ENCODE measurements around the gene ALOX5AP.

The ALOX5AP gene

GRCh38 chr13:30766231-30766630 is 30.9 kb downstream of the ALOX5AP start:
- DNase-seq: no peak

DNA sequence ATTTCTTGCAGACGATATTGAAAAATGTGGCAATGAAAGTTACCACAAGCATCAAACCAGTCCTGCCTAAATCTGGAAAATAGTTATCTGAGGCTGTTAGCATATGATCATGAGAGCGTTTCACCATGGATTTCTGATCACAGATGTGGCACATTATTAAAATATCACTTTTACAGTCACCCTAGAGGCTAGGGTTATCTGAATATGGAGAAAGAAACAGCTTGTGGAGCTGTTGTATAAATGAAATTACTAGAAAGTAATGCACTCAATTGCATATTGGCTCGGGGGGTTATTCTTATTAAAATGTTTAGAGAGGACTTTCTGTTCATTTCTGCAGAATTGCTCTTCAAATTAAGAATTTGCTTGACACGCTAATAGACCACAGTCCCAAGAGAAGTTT is 35.6 kb downstream of the ALOX5AP start:
- no peak for DNase-seq

DNA sequence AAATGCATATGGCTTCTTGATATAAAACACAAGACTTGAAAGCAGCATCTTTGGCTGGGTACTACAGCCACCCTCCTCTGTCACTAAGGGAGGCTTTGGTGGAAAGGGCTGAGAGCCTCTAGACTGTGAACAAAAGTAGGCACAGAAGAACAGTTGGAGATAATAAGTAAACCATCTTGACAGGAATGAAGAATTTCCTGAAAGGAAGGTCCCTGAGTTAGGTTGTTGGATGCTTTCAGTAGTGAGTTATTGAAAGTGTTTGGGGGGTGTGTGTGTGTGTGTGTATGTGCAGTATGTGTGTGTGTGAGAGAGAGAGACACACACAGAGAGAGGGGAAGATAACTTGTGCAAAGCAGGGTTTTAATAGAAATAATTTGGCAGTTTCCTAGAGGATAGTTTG is 38.2 kb downstream of the ALOX5AP start:
- DNase-seq: no peak

DNA sequence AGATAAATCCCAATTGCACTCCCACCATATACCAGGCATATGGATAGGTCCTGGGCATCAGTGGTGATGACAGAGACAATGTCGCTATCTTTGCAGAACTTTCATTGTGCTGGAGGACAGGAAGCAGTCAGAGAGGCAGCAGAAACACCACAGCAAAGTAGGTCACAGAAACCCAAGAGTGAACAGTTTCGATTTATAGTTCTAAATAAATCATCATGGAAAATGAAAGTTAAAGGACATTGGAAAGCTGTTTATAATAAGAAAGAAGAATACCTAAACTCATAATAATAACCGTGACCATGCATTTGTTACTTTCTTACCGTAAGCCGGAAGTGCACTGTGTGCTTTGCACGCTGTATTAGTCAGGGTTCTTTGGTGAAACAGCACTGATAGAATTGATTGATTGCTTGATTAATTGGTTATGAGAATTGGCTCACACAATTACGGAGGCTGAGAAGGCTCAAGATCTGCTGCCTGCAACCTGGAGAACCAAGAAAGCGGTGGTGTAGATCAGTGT is 38.9 kb downstream of the ALOX5AP start:
- no peak for DNase-seq

GRCh38 chr13:30776661-30777060 is 41.3 kb downstream of the ALOX5AP start:
- DNase-seq: no peak

DNA sequence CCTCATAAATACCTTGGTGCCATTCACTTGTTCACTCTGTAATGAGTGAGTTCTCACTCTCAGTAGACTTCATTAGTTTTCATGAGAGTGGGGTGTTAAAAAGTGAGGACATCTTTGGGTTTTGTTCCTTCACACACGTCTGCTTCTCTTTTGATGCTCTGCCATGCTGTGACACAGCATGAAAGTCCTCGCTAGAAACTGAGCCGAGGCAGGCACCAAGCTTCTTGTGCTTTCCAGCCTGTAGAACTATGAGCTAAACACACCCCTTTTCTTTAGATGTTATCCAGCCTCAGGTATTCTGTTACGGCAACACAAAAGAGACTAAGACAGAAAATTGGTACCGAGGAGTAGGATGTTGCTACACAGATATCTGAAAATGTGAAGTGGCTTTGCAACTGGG is 43.7 kb downstream of the ALOX5AP start:
- no peak for DNase-seq

GRCh38 chr13:30779608-30780007 is 44.3 kb downstream of the ALOX5AP start:
- no peak for DNase-seq

DNA sequence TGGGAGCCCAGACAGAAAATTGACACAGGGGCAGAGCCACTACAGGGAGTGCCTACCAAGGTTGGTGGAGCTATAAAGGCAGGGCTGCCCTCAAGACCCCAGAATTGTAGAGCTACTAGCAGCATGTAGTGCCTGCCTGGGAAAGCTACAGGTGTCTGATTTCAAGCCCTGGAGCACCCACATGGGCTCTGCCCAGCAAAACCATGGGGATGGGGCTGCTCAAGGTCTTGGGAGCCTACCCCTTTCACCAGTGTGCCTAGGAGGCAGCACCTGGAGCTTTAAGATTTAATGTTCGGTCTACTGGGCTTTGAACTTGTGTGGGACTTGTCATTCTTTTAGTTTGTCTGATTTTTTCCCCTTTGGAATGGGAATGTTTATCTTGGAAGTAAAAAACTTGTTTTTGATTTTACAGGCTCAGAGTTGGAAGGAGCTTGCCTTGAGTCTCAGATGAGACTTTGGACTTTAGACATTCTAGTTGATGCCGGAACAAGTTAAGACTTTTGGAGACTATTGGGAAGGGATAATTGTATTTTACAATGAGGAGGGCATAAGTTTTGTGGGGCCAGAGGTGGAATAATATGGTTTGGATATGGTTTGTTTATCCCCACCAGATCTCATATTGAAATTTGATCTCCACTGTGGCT is 45.1 kb downstream of the ALOX5AP start:
- no peak for DNase-seq

- no peak for DNase-seq
Measured at GRCh38 chr13:30785191-30785850, 50.0 kb downstream of the ALOX5AP start.

DNA sequence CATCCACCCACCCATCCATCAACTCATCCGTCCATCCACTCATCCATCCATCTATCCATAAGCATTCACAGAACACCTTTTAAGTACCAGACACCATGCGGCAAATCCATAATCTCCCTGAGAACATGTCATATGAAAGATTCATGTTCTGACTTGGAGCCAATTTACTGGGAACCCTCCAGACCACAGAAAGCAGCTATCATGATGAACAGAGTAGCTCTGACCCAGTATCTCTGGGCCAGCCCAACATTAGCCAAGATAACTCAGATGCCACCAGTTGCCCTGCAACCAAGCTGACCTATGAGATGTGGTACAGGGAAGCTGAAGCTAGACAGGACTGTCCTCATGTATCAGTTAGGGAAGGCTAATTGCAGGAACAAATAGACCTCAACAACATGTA is 51.3 kb downstream of the ALOX5AP start:
- no peak for DNase-seq

DNA sequence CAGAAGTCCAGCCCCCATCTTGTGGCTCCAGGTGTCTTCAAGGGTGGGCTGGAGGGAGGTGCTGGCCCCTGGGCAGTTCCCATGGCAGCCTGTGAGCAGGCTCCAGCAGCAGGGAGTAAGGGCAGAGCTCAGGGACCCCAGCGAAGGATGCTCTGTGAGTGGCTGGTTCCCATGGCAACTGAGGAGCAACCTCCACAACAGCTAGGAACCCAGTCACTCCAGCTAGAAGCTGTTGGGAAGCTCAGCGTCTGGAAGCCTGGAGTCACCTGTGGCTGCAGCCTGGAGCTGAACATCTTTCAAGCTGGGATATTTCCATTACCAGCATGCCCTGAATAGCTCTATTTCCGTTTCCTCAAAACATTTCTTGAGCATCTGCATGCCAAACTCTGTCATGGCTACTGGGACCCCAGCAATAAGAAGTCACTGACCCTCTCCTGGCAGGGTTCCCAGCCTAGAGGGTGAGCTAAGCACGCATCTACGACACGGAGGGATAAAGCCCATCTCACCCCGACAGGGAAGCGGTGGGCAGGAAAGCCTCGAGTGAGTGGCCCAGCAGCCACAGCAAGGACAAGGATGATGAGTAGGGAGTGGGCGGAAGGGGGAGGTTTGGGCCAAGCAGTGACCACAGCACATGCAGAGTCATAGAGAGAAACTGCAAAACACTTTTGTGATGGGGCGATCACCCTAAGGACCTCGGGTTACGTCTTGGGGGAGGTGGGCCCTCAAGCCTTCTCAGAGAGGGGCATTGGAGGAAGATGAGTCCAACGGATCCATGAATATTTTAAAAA is 52.6 kb downstream of the ALOX5AP start:
- DNase-seq: no peak

DNA sequence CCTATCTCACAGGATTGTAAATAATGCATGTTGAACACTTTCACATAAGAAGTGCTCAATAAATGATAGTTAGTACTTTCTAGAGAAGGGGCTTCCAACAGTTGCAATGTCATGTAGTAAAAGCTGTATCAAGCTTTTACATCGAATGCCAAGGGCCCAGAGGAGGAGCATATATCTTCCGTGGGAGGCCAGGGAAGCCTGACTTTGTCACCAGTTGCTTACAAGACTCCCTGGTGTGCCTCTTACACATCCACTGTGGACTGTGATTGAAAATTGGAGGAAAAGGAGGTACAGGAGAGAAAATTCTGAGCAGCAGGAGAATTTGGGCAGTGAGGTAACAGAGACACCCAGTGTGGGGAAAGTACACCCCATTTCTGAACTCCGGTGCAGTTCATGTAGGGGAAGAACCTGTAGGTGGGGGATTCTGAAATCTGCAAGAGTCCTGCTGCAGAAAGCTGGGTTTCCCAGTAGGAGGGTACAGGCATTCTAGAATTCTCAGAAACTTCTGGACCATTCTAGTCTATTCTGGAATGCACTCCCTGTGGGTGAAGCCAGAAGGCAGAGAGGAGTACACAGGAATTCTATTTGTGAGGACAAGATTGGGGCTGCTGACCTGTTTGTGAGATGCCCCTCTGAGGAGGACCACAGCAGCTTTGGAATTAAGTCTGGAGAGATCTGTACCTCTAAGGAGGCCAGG is 54.0 kb downstream of the ALOX5AP start:
- no peak for DNase-seq

DNA sequence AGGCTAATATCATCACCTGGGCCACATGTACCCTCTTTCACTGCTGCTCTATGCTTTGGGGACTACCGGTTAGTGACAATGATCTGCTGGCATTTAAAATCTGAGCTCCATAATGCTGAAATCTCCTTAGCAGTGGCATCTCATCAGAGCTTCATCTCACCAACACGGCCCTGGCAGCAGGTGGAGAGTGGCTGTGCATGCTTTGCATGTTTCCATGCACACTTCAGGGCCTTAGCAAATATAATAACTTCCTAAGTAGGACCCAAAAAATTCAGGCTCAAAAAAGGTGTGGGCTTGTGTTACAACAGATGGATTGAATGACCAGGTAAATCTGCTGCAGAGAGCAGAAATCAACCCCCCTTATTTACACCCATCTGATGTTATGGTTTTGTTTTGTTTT is 55.2 kb downstream of the ALOX5AP start:
- DNase-seq: no peak

DNA sequence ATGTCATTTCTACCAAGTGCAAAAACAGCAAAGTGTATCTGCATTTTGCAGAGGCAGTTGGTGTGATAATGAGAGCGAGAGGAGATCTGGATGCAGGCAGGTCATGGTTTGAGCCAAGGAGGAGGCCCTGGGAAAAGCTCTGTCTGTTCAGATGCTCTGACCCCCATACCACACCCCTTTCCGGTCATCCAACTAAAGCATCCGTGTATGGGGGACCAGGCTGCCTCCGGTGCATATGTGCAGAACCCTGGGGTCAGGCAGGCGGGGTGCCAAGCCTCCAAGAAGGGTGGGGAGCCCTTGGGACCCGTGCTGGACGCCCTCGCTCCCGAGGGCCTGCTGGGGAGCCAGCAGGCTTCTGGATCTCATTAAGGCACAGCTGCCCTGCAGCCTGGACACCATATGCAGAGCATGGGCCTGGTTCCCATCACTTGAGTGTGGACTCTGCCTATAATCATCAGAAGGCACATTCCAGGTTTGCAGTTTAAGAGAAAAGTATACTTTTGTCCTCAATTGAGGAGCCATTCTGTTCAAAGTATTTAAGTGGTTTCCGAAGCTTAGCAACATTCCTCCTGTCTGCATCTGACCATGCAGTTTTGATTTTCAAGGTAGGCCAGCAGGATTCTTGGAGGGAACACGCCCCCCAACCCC is 56.1 kb downstream of the ALOX5AP start:
- DNase-seq: no peak

GRCh38 chr13:30792285-30793000 is 57.1 kb downstream of the ALOX5AP start:
- no peak for DNase-seq

DNA sequence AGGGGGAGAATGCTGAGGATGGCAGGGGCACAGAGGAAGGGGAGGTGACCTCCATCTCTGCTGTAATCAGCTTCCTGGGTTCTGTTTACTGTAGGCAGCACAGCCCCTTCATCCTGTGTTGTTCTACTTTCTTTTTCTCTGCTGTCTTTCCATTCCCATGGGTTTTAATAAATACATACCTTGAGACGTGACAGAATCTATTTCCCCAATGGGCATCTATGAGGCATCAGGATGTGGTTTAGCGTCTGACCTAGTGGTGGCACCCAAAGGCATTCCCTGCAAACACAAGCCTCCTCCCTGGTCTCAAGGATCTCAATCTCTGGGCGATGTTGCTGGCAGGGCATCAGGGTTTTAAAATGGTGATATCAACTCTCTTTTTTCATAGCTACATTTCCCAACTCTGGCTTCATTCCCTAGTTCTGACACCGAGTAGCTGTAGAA is 60.8 kb downstream of the ALOX5AP start:
- no peak for DNase-seq

GRCh38 chr13:30796631-30797601 is 61.6 kb downstream of the ALOX5AP start:
- no peak for DNase-seq

DNA sequence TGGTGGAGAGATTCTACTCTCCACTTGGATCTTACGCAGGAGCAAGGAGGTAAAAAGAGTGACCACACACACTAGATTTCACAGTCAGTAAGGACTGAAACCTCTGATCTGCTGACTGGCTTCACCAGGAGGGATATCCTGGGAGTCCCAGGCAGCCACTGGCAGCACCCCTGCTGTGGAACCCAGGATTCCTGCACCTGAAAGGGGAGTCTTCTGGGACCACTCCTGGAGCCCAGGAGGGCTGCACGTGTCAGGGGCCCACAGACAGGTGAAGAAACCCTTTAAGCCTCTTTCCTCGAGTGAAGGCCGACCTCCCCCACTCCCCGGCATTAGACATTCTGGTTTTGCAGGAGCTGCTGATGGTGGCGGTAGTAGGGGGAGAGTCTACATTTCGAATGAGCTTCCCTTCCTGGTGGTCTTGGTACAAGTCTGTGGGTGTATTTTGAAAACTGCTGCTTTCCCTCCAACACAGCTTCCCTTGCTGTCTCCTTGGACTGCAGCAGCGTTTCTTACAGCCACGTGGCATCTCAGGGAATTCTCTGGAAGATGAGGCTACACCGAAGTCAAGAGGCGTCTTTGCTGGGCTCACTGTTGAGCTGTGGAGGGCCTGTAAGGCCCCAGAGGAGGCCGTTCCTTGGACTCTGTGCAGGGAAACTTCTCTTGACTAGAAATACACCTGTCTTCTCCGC is 62.6 kb downstream of the ALOX5AP start:
- DNase-seq: no peak

DNA sequence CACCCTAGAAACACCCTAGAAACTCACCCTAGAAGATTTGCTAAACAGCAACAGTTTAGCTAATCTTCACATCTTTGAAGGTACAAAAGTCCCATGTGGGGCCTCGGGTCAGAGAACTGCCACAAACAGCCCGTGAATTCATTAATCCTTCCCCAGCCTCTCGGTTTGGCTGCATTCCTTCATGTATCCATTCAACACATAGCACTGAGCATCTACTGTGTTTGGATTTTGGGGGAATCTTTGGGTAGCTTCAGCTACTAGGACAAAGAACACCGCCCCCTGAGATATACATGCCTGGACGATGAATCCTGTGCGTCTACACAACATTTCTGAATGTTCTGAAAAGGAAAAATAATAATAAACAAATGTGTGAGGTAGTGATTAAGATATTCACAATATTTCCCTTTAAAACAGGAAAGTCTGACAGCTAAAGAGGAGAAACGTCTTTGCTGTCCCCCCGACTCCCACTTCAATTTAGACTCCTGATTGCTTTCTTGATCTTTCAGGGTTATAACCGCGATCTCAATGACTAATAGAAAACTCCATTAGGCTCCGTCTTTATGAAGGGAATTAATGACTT is 63.5 kb downstream of the ALOX5AP start:
- no peak for DNase-seq

- DNase-seq: no peak
Measured at GRCh38 chr13:30799356-30799824, 64.0 kb downstream of the ALOX5AP start.

All from cortex of kidney (tissue), 1 donor.